Prostate gland (tissue), 2 donors: ENCODE results near the gene DOCK3.
A peak's percentile ranks its signal among the peaks of the same experiment; 100 is the strongest.

Source experiments
- CTCF ChIP-seq, 4 experiments: fragments of 200-600 bp in 2 of 4; fragments of 450-650 bp in 2 of 4; sonication (generic) in 2 of 4; IDR thresholded peaks; 1 replicate in 3 of 4; 2 replicates in 1 of 4; pipeline ENCODE4 v1.5.1; 2016 to 2019; ENCODE audit warnings: antibody characterized with exemption in 4 of 4, mild to moderate bottlenecking in 2 of 4, moderate library complexity in 2 of 4
- POLR2AphosphoS5 ChIP-seq: sonication (generic); formaldehyde crosslinking; IDR thresholded peaks from one replicate; pipeline ENCODE4 v1.6.1; 2017; ENCODE audit warnings: antibody characterized with exemption

- TF ChIP-seq CTCF (IDR thresholded peaks at IDR 0.05) (no peak), POLR2AphosphoS5 (peak; percentile 82)
These were observed 3.4 kb upstream of the DOCK3 start for GRCh38 chr3:50671331-50671730.
